CD4-positive, CD25-positive, alpha-beta regulatory T cell (primary cell): ENCODE measurements around the gene OMG. TPM values are rescaled to one million over a fixed set of nuclear protein-coding genes. Genes with fewer than 3 reads are reported as not detected.

Experiments
- ATAC-seq, 2 donors: fragments of 150-1000 bp; cut with Tn5 transposase; one replicate each; pipeline ENCODE4 v1.10.0; 2021; ENCODE audit warnings: low read depth in 2 of 2, moderate number of reproducible peaks in 2 of 2, moderate library complexity in 1 of 2
- DNase-seq, 3 donors: peaks; one replicate each; pipeline versions ENCODE4 v3.0.0 to v3.0.0-alpha.2; 2012 to 2022; ENCODE audit warnings: mixed read lengths in 1 of 3
- H3K27ac ChIP-seq: one replicate; pipeline ENCODE4 v1.7.0; 2013; ENCODE audit warnings: mild to moderate bottlenecking, low read length; ENCODE audit not compliant: insufficient read depth, poor library complexity, severe bottlenecking
- H3K27me3 ChIP-seq: one replicate; pipeline ENCODE4 v1.7.0; 2013; ENCODE audit warnings: low read length; ENCODE audit not compliant: control insufficient read depth, insufficient read depth
- H3K36me3 ChIP-seq: one replicate; pipeline ENCODE4 v1.7.0; 2013; ENCODE audit warnings: mild to moderate bottlenecking, low read length, moderate library complexity; ENCODE audit not compliant: control insufficient read depth, insufficient read depth
- H3K4me1 ChIP-seq: 2 replicates; pipeline ENCODE4 v1.7.0; 2013; ENCODE audit warnings: mild to moderate bottlenecking, low read length; ENCODE audit not compliant: insufficient read depth, control insufficient read depth, poor library complexity, severe bottlenecking
- H3K4me3 ChIP-seq: one replicate; pipeline ENCODE4 v1.7.0; 2013; ENCODE audit warnings: low read depth, mild to moderate bottlenecking, low read length, moderate library complexity
- H3K9me3 ChIP-seq, 2 experiments: 1 replicate in 1 of 2; 2 replicates in 1 of 2; pipeline ENCODE4 v1.7.0; 2013; ENCODE audit warnings: low read length in 2 of 2, mild to moderate bottlenecking in 1 of 2, moderate library complexity in 1 of 2; ENCODE audit not compliant: control insufficient read depth in 2 of 2
- H3K27ac Mint-ChIP-seq, 3 donors: one replicate each; pipeline ENCODE4 v1.8.0; 2020 to 2022; ENCODE audit warnings: mild to moderate bottlenecking in 3 of 3, mixed read lengths in 3 of 3, moderate library complexity in 2 of 3
- H3K27me3 Mint-ChIP-seq: one replicate; pipeline ENCODE4 v1.8.0; 2022; ENCODE audit warnings: mild to moderate bottlenecking, mixed read lengths
- H3K36me3 Mint-ChIP-seq: one replicate; pipeline ENCODE4 v1.8.0; 2020; ENCODE audit warnings: mixed read lengths
- H3K4me1 Mint-ChIP-seq, 4 donors: one replicate each; pipeline ENCODE4 v1.8.0; 2020 to 2022; ENCODE audit warnings: mixed read lengths in 4 of 4, mild to moderate bottlenecking in 1 of 4
- H3K4me3 Mint-ChIP-seq, 4 donors: one replicate each; pipeline ENCODE4 v1.8.0; 2020 to 2022; ENCODE audit warnings: mild to moderate bottlenecking in 4 of 4, mixed read lengths in 4 of 4, moderate library complexity in 3 of 4
- H3K9me3 Mint-ChIP-seq, 7 donors: one replicate each; pipeline ENCODE4 v1.8.0; 2020 to 2022; ENCODE audit warnings: mixed read lengths in 7 of 7, mild to moderate bottlenecking in 3 of 7, moderate library complexity in 2 of 7
- polyA plus RNA-seq, 4 donors: library from polyadenylated mRNA; unstranded; fragments of 300-500 nt; fragmentation: Illumina TruSeq; gene quantifications; one replicate each; pipeline ENCODE4 v1.2.3, GENCODE V29; 2021
- total RNA-seq: library from RNA; stranded (reverse); gene quantifications from one replicate; pipeline ENCODE4 v1.2.3, GENCODE V29; 2022

OMG gene
- total and polyA plus RNA-seq, 5 donors from 2014 or later = 0.15 to 1.3 (median 0.33) TPM; not detected in 2

DNA sequence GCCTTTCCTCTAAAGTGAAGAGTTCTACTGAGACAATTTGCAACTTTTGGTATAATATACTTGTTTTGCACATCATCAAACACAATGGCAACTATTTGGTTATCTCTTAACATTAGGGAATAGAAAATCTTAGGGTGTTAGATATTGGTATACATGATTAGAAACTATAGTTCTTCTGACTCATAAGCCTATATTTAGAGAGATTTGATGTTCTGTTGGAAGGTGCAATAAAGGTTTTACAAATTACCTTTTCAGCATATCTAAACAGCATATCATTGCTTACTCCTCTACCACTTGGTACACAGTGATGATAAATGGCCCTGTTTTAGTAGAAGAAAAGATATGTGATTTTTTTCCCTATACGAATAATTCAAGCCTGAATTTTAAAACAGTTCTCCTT is 10.6 kb upstream of the OMG start:
- H3K4me3 Mint-ChIP-seq = peak overlapping the region; percentile 55 to 93 (median 92)
- peaks cover 0 to 7% (median under 1%) of the 10 kb centered on the region in 7 donors for H3K9me3 Mint-ChIP-seq
- Histone ChIP-seq H3K27ac (peak overlapping the region; percentile 92), H3K9me3 (no peaks in the 10 kb centered on the region), H3K36me3 (peaks cover 46% of the 10 kb centered on the region), H3K4me3 (peak overlapping the region; percentile 99), H3K4me1 (peaks cover 58% of the 10 kb centered on the region), H3K27me3 (no peaks in the 10 kb centered on the region)
- H3K36me3 Mint-ChIP-seq = peaks cover 45% of the 10 kb centered on the region
- DNase-seq (no peak), ATAC-seq (no peak)
- H3K4me1 Mint-ChIP-seq = peaks cover 17 to 73% (median 50%) of the 10 kb centered on the region in 4 donors
- H3K27me3 Mint-ChIP-seq = no peaks in the 10 kb centered on the region
- H3K27ac Mint-ChIP-seq = peak overlapping the region; percentile 96 to 100 (median 96)

DNA sequence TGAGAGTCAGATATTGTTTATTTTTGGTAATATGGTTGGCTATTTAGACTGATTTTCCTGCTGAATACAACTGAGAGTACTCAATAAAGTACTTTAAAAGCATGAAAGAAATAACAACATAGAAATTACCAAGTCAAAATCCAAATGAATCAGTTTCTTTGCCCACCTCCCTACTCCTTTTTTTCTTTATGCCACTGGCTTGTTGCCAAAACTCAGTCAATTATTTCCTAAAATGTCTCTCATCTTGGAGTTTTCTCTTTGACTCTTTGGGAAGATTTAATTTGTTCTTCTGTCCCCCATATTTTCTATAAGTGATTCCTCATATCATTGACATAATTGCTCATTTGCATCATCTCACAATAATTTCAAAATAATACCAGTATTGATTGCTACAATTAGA is 2.6 kb upstream of the OMG start:
- Histone ChIP-seq H3K27me3 (no peaks in the 10 kb centered on the region), H3K36me3 (peaks cover 21% of the 10 kb centered on the region), H3K9me3 (no peaks in the 10 kb centered on the region), H3K4me3 (no peak overlapping the region), H3K27ac (no peak overlapping the region), H3K4me1 (no peaks in the 10 kb centered on the region)
- Mint-ChIP-seq H3K27me3 (no peaks in the 10 kb centered on the region), H3K4me3 (no peak overlapping the region), H3K27ac (peak overlapping the region in 1 of 3 donors; percentile 75), H3K4me1 (peaks cover 15 to 55% (median 22%) of the 10 kb centered on the region in 4 donors), H3K36me3 (peaks cover 21% of the 10 kb centered on the region), H3K9me3 (peaks cover 0 to 4% (median 0%) of the 10 kb centered on the region in 7 donors)
- ATAC-seq (no peak), DNase-seq (no peak)

DNA sequence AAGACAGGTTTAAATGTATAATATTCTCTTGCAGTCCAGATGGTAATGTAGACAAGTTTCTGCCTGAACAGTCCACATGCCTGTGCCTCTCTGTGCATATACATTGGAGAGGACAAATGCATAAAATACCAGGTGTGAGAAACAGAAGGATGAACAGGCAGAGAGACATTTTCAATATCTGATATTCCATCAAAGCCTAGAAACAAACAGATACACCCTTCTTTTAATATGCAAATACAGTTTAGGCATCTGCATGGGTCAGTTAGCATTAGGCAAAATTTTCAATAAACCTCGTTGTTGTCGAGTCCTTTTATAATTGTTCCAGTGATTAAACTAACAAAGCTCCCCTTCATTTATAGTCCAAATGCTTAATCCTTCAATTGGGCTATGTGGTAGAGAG is 897 bp downstream of the OMG start:
- no peaks in the 10 kb centered on the region for H3K4me1 ChIP-seq
- H3K9me3 Mint-ChIP-seq = no peaks in the 10 kb centered on the region
- no peak for DNase-seq
- no peak overlapping the region for H3K4me3 ChIP-seq
- no peaks in the 10 kb centered on the region for H3K36me3 Mint-ChIP-seq
- peaks cover 4 to 27% (median 16%) of the 10 kb centered on the region in 4 donors for H3K4me1 Mint-ChIP-seq
- peak overlapping the region in 1 of 3 donors; percentile 44 for H3K27ac Mint-ChIP-seq
- no peak overlapping the region for H3K27ac ChIP-seq
- no peaks in the 10 kb centered on the region for H3K9me3 ChIP-seq
- H3K27me3 Mint-ChIP-seq = no peaks in the 10 kb centered on the region
- H3K27me3 ChIP-seq = no peaks in the 10 kb centered on the region
- no peak overlapping the region for H3K4me3 Mint-ChIP-seq
- no peak for ATAC-seq
- H3K36me3 ChIP-seq = no peaks in the 10 kb centered on the region

DNA sequence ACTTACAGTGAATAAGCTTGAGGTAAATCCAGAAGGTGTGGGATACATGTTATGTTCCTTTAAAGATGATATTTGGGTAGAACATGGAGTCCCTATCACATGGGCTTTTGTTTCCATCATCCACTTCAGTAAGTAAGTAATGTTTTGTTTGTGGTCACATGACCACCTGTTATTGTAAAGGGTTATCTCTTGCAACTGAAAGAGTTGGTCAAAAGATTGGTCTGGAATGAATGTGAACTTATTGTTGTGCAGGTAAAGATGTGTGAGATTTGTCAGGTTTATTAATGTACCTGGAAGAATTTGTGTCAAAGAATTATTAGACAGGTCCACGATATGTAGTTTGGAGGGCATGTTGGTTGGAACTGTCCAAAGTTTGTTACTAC is 1.6 kb downstream of the OMG start:
- H3K27ac Mint-ChIP-seq = peak overlapping the region in 1 of 3 donors; percentile 44
- no peak overlapping the region for H3K27ac ChIP-seq
- H3K36me3 Mint-ChIP-seq = no peaks in the 10 kb centered on the region
- H3K27me3 ChIP-seq = no peaks in the 10 kb centered on the region
- no peak overlapping the region for H3K4me3 Mint-ChIP-seq
- no peaks in the 10 kb centered on the region for H3K4me1 ChIP-seq
- H3K4me3 ChIP-seq = no peak overlapping the region
- no peaks in the 10 kb centered on the region for H3K36me3 ChIP-seq
- no peaks in the 10 kb centered on the region for H3K9me3 ChIP-seq
- H3K4me1 Mint-ChIP-seq = peaks cover 4 to 21% (median 11%) of the 10 kb centered on the region in 4 donors
- H3K9me3 Mint-ChIP-seq = no peaks in the 10 kb centered on the region
- no peaks in the 10 kb centered on the region for H3K27me3 Mint-ChIP-seq
- DNase-seq = no peak
- no peak for ATAC-seq

DNA sequence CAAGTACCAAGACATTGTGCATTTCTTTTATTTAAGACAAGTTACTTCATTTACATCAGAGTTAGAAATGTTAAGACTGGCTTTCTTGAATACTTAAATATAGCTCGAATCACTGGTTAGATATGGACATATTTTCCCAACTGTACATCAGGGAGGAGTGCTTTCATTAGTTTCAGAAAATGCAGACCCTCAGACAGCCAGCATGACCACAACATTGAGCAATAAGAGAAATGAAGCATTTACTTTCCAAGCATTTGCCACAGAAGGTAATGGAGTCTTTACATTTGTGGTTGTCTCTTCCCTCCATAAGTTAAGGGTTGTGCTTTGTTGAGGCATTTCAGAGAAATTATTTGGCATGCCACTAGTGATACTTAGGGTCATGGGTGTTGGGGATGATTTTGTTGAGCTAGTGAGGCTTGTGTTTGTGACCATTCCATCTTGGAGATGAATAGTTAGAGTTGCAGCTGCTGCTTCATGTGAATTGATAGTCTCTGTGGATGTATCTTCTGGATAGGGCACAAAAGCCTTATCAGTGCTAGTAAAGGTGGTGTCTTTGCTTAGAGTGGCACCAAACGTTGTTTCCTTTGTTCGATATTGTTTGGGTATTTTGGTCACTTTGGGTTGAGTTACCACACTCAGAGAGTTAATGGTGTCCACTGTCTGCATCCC is 2.1 kb downstream of the OMG start:
- Mint-ChIP-seq H3K27ac (peak overlapping the region in 1 of 3 donors; percentile 44), H3K4me1 (peaks cover 10 to 22% (median 13%) of the 10 kb centered on the region in 4 donors), H3K4me3 (no peak overlapping the region), H3K36me3 (no peaks in the 10 kb centered on the region), H3K9me3 (no peaks in the 10 kb centered on the region), H3K27me3 (no peaks in the 10 kb centered on the region)
- no peak overlapping the region for H3K27ac ChIP-seq
- no peaks in the 10 kb centered on the region for H3K27me3 ChIP-seq
- no peak overlapping the region for H3K4me3 ChIP-seq
- no peaks in the 10 kb centered on the region for H3K9me3 ChIP-seq
- DNase-seq (no peak), ATAC-seq (no peak)
- H3K36me3 ChIP-seq = no peaks in the 10 kb centered on the region
- H3K4me1 ChIP-seq = no peaks in the 10 kb centered on the region

DNA sequence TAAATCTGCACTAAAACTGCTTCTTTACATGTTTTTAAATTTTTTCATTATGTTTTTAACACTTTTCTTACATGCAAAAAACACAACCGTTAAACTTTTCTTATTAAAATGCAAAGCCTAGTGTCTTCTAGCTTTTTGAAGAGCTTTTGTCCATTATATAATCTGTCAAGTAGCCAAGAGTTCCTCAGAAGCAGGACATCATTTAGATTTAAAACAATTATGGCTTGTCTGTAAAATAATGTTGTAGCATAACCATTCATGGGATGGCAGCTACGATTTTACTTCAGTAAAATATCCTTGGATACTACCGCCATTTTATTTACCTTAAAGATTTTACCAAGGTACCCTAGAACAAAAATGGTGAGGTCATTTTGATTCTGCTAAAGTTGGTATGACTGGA is 2.8 kb downstream of the OMG start:
- H3K27me3 ChIP-seq = no peaks in the 10 kb centered on the region
- H3K9me3 ChIP-seq = no peaks in the 10 kb centered on the region
- H3K4me1 ChIP-seq = no peaks in the 10 kb centered on the region
- Mint-ChIP-seq H3K9me3 (no peaks in the 10 kb centered on the region), H3K27me3 (no peaks in the 10 kb centered on the region), H3K36me3 (no peaks in the 10 kb centered on the region), H3K4me3 (no peak overlapping the region), H3K4me1 (peaks cover 8 to 17% (median 10%) of the 10 kb centered on the region in 4 donors), H3K27ac (no peak overlapping the region)
- ATAC-seq = no peak
- H3K4me3 ChIP-seq = no peak overlapping the region
- H3K27ac ChIP-seq = no peak overlapping the region
- no peaks in the 10 kb centered on the region for H3K36me3 ChIP-seq
- no peak for DNase-seq

DNA sequence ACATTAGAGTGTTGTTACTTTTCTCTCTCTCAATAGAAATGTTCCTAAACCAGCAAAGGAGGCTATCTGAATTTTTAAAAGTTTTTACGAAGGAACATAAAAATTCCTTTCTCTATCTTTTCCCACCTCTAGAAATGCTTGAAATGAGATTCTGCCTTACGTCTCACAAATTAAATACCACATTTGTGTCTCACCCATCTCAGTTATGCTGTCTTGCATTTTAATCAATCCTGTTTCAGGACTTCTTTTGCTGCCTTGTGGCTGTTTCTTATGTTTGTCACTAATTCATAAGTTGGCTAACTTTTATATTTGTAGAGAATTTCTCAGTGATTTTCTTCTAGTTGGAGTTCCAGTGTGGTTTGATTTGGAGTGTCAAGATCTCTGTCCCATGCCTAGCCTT is 3.5 kb downstream of the OMG start:
- Histone ChIP-seq H3K27ac (no peak overlapping the region), H3K27me3 (no peaks in the 10 kb centered on the region), H3K4me3 (no peak overlapping the region), H3K9me3 (no peaks in the 10 kb centered on the region), H3K36me3 (no peaks in the 10 kb centered on the region), H3K4me1 (no peaks in the 10 kb centered on the region)
- no peaks in the 10 kb centered on the region for H3K9me3 Mint-ChIP-seq
- no peak overlapping the region for H3K27ac Mint-ChIP-seq
- H3K4me3 Mint-ChIP-seq = no peak overlapping the region
- peaks cover 14 to 21% (median 16%) of the 10 kb centered on the region in 4 donors for H3K4me1 Mint-ChIP-seq
- no peak for ATAC-seq
- no peak for DNase-seq
- H3K27me3 Mint-ChIP-seq = no peaks in the 10 kb centered on the region
- no peaks in the 10 kb centered on the region for H3K36me3 Mint-ChIP-seq

DNA sequence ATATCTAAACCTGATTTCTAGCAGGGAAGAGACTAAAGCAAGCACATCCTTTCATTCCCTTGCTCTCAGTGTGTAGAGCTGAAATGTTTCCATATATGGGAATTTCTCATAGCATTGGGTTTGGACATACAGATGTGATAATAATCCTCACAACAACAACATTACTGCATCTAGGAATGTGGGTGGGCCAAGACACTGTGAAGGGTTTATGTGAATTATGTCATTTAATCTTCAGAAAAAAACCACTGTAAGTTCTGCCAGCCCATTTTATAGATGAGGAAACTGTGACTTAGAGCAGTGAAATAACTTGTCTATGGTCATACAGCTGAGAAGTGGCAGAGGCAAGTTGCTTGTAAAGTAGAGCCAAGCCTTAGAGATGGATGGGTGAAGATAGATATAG is 5.2 kb downstream of the OMG start:
- ATAC-seq (no peak), DNase-seq (no peak)
- H3K9me3 ChIP-seq = no peaks in the 10 kb centered on the region
- H3K36me3 ChIP-seq = no peaks in the 10 kb centered on the region
- no peaks in the 10 kb centered on the region for H3K9me3 Mint-ChIP-seq
- H3K27ac Mint-ChIP-seq = no peak overlapping the region
- no peaks in the 10 kb centered on the region for H3K4me1 ChIP-seq
- H3K27me3 Mint-ChIP-seq = no peaks in the 10 kb centered on the region
- H3K27me3 ChIP-seq = no peaks in the 10 kb centered on the region
- H3K36me3 Mint-ChIP-seq = no peaks in the 10 kb centered on the region
- H3K4me1 Mint-ChIP-seq = peaks cover 14 to 31% (median 25%) of the 10 kb centered on the region in 4 donors
- H3K4me3 ChIP-seq = no peak overlapping the region
- no peak overlapping the region for H3K4me3 Mint-ChIP-seq
- no peak overlapping the region for H3K27ac ChIP-seq
